Activated naive CD8-positive, alpha-beta T cell treated with anti-CD3 and anti-CD28 coated beads, Interleukin-2, amount 50 U/mL, for 24 hours (primary cell): ENCODE results near the gene DYNC1H1.

Experiments used
- ATAC-seq: fragments of 150-1000 bp; cut with Tn5 transposase; one replicate; pipeline ENCODE4 v1.10.0; 2021
- DNase-seq: peaks from one replicate; pipeline ENCODE4 v3.0.0; 2021
- H3K27ac Mint-ChIP-seq: one replicate; pipeline ENCODE4 v1.8.0; 2021; ENCODE audit warnings: mild to moderate bottlenecking, mixed read lengths
- H3K27me3 Mint-ChIP-seq: one replicate; pipeline ENCODE4 v1.8.0; 2021; ENCODE audit warnings: mixed read lengths
- H3K36me3 Mint-ChIP-seq: one replicate; pipeline ENCODE4 v1.8.0; 2021; ENCODE audit warnings: low read depth, mixed read lengths
- H3K4me1 Mint-ChIP-seq: one replicate; pipeline ENCODE4 v1.8.0; 2021; ENCODE audit warnings: mixed read lengths
- H3K4me3 Mint-ChIP-seq: one replicate; pipeline ENCODE4 v1.8.0; 2021; ENCODE audit warnings: mild to moderate bottlenecking, moderate library complexity, mixed read lengths
- H3K9me3 Mint-ChIP-seq: one replicate; pipeline ENCODE4 v1.8.0; 2021; ENCODE audit warnings: mixed read lengths

The DYNC1H1 gene

DNA sequence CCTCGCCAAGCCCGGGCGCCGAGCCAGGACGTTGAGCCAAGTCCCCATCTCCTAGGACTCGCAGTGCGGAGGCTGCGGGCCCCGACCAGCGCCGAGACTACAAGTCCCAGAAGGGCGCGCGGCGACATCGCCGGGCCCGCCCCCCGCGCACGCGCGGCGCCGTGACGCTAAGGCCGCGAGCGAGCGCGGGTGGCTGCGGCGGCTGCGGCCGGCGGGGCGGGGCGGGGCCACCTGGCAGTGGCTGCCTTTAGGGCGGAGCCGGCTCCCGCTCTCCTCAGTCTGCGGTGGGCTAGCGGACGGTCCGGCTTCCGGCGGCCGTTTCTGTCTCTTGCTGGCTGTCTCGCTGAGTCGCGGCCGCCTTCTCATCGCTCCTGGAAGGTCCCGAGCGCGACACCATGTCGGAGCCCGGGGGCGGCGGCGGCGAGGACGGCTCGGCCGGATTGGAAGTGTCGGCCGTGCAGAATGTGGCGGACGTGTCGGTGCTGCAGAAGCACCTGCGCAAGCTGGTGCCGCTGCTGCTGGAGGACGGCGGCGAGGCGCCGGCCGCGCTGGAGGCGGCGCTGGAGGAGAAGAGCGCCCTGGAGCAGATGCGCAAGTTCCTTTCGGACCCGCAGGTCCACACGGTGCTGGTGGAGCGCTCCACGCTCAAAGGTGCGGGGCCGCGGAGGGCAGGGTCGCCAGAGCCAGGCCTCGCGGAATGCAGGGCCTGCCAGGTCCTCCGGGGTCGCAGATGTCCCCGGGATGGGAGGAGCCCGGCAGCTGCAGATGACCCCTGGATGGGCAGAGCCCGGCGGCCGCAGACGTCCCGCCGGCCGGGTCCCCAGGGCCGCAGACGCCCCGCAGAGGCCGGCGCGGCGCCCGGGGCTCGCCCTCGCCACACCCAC is at the start of gene DYNC1H1:
Gene DYNC1H1, plus strand, starts transcription at position 277 of the 884 bp plus-strand sequence. Its CDS starts 119 bp downstream, at position 396.
- Mint-ChIP-seq H3K27me3 (no peaks in the 10 kb centered on the region), H3K36me3 (peaks cover 10% of the 10 kb centered on the region), H3K4me1 (peaks cover 34% of the 10 kb centered on the region), H3K4me3 (peak within 1 kb of the TSS; percentile 88), H3K27ac (peak within 1 kb of the TSS; percentile 84), H3K9me3 (no peaks in the 10 kb centered on the region)
- DNase-seq (peak; percentile 89), ATAC-seq (peak; percentile 89)

- Mint-ChIP-seq H3K36me3 (peaks cover 14% of the 10 kb centered on the region), H3K27me3 (no peaks in the 10 kb centered on the region), H3K27ac (peak overlapping the region; percentile 30), H3K4me3 (no peak overlapping the region), H3K9me3 (no peaks in the 10 kb centered on the region), H3K4me1 (no peaks in the 10 kb centered on the region)
- ATAC-seq (no peak), DNase-seq (no peak)
Observed at GRCh38 chr14:101915871-101916815, 48.2 kb upstream of the DYNC1H1 start.

GRCh38 chr14:101916816-101917412 is 47.5 kb upstream of the DYNC1H1 start:
- Mint-ChIP-seq H3K36me3 (peaks cover 17% of the 10 kb centered on the region), H3K4me3 (no peak overlapping the region), H3K4me1 (no peaks in the 10 kb centered on the region), H3K27ac (peak overlapping the region; percentile 61), H3K9me3 (no peaks in the 10 kb centered on the region), H3K27me3 (no peaks in the 10 kb centered on the region)
- ATAC-seq, result peak; percentile 24
- DNase-seq, result no peak

DNA sequence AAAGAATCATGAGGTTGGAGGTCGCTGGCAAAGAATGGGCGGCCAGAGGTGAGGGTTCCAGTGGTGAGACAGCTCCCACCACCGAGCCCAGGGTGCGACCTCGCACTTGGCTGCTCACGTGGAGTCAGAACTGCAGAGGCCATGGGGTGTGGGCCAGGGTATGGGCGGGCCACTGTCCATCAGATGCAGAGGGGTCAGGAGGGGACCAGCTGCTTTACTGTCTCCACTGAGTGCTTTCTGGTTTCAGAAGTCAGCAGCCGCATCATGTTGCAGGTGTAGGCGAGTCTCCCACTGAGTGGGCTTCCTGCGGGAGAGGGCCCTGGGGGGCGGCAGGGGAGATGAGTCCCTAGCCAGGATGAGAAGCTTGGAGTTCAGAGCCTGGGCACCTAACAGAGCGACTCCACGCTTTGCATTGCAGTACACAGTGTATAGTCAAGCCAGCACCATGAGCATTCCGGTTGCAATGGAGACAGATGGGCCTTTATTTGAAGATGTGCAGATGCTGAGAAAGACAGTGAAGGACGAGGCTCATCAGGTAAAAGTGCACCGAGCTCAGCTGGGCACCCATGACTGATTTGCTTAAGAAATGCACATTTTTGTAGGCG is 46.9 kb upstream of the DYNC1H1 start:
- Mint-ChIP-seq H3K27ac (peak overlapping the region; percentile 61), H3K36me3 (peaks cover 14% of the 10 kb centered on the region), H3K27me3 (no peaks in the 10 kb centered on the region), H3K4me1 (no peaks in the 10 kb centered on the region), H3K9me3 (no peaks in the 10 kb centered on the region), H3K4me3 (no peak overlapping the region)
- DNase-seq, result no peak
- no peak for ATAC-seq

DNA sequence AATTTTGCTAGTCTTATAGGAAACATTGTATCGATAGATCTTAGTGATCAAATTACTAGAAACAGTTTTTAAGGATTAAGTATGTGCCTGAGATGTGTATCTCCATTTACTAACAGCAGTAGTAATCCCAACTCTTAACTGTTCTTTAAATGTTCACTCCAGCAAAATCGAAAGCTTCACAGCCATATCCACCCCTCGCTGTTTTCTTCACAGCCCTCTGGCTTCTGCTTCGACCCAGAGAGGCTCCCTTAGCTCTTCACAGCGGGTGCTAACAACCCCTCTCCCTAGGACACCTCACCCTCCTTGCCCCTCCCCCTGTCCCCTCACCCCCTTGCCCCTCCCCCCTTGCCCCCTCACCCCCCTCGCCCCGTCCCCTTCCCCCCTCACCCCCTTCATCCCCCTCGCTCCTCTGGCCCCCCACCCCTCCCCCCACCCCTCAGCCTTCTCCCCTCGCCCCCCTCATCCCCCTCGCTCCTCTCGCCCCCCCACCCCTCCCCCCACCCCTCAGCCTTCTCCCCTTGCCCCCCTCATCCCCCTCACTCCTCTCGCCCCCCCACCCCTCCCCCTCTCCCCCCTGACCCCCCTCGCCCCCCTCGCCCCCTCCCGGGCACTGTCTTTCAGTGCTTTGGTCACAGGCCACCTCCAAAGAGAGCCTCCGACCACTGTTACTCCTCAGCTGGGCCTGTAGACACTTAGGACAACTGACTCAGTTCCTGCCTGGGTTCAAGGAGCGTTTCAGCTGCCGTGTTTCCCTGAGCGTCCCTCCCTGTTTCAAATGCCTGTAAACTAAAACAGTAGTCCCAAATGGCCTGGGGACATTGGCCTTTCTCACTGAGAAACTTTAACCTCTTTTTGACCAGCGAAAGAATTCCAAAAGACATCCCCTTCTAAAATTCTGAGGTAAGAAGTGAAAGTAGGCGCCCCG is 46.0 kb upstream of the DYNC1H1 start:
- Mint-ChIP-seq H3K4me3 (no peak overlapping the region), H3K9me3 (no peaks in the 10 kb centered on the region), H3K27me3 (no peaks in the 10 kb centered on the region), H3K4me1 (no peaks in the 10 kb centered on the region), H3K27ac (no peak overlapping the region), H3K36me3 (peaks cover 16% of the 10 kb centered on the region)
- ATAC-seq, result no peak
- DNase-seq, result no peak

DNA sequence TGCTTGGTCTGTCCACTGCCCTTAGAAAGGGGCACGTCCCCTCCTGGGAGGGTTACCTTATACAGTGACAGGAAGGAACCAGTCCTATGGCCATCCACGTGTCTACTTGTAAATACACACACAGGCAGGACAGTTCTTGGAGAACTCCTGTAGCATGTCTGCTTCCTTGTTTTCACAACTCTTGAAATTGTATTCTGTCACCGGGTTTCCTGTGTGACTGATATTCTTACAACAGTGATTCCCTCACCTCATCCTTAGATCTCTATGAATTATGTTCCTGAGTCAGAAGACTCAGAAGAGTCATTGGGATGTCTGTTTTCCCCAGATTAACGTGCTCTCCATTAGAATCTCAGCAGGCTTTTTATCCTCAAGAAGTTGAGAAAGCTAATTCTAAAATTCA is 44.1 kb upstream of the DYNC1H1 start:
- H3K9me3 Mint-ChIP-seq, result no peaks in the 10 kb centered on the region
- H3K27me3 Mint-ChIP-seq, result no peaks in the 10 kb centered on the region
- no peak for DNase-seq
- H3K27ac Mint-ChIP-seq, result peak overlapping the region; percentile 13
- H3K4me3 Mint-ChIP-seq, result no peak overlapping the region
- no peaks in the 10 kb centered on the region for H3K4me1 Mint-ChIP-seq
- ATAC-seq, result no peak
- peaks cover 16% of the 10 kb centered on the region for H3K36me3 Mint-ChIP-seq

DNA sequence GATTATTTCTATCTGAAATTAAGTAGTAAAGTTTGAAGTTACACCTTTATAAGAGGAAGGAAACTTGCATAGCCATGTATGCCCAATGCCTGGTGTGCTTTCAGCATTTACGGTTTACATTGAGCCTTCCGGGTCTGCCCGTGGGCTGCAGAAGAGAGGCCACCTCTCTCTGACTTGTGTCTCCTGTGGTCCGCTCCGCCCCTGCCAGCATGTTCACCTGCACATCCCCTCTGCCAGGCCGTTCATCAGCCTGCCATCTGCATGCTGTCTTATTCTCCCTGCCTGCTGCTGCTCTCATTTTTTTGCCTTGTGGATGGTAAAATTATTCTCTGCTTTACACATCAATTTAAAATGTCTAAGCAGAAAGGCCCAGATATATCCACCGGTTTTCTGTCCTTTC is 41.5 kb upstream of the DYNC1H1 start:
- no peak for DNase-seq
- ATAC-seq, result no peak
- Mint-ChIP-seq H3K4me3 (no peak overlapping the region), H3K36me3 (peaks cover 14% of the 10 kb centered on the region), H3K4me1 (peaks cover 4% of the 10 kb centered on the region), H3K27ac (no peak overlapping the region), H3K9me3 (no peaks in the 10 kb centered on the region), H3K27me3 (no peaks in the 10 kb centered on the region)

DNA sequence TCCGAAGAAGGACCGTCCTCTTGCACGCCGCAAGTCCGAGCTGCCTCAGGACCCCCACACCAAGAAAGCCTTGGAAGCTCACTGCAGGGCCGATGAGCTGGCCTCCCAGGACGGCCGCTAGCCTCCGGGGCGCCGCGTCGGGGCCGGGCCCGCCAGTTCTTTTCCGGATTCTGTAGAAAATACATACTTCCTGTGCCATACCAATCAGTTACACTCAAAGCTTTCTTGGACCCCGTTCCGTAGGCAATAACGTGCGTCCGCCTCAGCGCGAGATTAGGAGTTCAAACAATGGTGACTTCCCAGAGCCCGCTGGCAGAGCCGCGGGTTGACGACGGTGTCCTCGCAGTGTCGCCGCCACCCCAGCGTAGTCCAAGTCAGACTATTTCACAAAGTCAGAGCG is 39.2 kb upstream of the DYNC1H1 start:
- DNase-seq (no peak), ATAC-seq (no peak)
- Mint-ChIP-seq H3K4me1 (peaks cover 10% of the 10 kb centered on the region), H3K27me3 (no peaks in the 10 kb centered on the region), H3K27ac (no peak overlapping the region), H3K9me3 (no peaks in the 10 kb centered on the region), H3K36me3 (peaks cover 14% of the 10 kb centered on the region), H3K4me3 (no peak overlapping the region)

DNA sequence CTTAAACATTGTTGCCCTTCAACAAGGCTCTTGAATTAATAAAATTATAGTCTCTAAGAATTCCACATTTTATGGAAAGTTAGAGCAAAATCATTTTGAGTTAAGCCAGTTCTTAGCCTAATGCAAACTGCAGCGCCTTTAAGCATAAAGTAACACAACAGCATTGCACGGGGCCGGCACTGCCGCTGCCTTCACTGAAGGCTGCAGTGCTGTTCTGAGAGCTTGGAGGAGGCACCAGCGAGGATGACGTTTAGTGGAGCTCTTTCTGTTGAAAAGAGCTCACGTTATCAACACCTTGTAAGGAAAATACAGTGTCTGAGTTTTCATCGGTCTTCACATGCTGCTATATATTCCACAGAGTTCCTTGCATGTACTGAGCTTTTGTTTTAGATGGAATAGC is 38.3 kb upstream of the DYNC1H1 start:
- no peaks in the 10 kb centered on the region for H3K27me3 Mint-ChIP-seq
- ATAC-seq (no peak), DNase-seq (no peak)
- peaks cover 10% of the 10 kb centered on the region for H3K4me1 Mint-ChIP-seq
- H3K36me3 Mint-ChIP-seq, result peaks cover 14% of the 10 kb centered on the region
- no peak overlapping the region for H3K4me3 Mint-ChIP-seq
- no peak overlapping the region for H3K27ac Mint-ChIP-seq
- H3K9me3 Mint-ChIP-seq, result no peaks in the 10 kb centered on the region

DNA sequence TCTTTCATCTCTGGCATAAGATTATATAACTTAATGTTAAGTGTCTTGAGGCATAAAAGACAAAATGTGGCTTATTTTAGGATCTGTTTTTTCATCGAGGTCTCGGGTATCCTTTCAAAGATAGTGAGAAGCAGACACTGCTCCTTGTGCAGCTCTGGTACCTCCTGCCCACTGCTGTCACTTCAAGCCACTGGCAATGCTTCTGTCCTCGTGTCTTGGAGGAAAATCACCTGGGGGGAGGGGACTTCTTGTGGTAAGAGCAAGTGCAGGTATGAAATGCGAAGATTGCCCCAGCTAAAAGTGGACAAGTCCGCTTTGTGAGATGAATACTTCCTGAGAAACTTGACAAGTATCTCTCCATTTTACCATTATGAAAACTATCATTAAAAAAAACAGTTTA is 37.8 kb upstream of the DYNC1H1 start:
- no peaks in the 10 kb centered on the region for H3K9me3 Mint-ChIP-seq
- DNase-seq (no peak), ATAC-seq (no peak)
- H3K36me3 Mint-ChIP-seq, result peaks cover 12% of the 10 kb centered on the region
- no peaks in the 10 kb centered on the region for H3K27me3 Mint-ChIP-seq
- H3K4me1 Mint-ChIP-seq, result peaks cover 10% of the 10 kb centered on the region
- peak overlapping the region; percentile 60 for H3K27ac Mint-ChIP-seq
- H3K4me3 Mint-ChIP-seq, result no peak overlapping the region

DNA sequence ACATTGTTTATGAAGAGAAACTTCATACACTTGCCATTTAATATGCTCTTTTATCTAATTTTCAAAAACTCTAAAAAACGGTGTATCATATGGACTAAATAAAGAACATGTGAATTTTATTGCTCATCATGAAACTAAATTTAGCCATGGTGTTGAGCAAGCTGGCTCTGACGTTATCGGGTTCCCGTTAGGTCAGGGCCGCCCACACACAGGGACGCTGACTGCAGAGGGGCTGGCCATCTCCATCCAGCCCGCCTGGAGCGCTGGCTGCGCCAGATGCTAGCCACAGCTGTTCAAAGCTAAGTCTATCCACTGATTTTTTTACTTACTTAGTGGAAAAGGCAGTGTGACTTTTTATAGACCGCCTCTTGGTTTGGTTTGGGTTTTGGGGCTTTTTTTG is 36.5 kb upstream of the DYNC1H1 start:
- peak; percentile 59 for ATAC-seq
- H3K27me3 Mint-ChIP-seq, result no peaks in the 10 kb centered on the region
- H3K9me3 Mint-ChIP-seq, result no peaks in the 10 kb centered on the region
- peaks cover 8% of the 10 kb centered on the region for H3K36me3 Mint-ChIP-seq
- H3K4me1 Mint-ChIP-seq, result peaks cover 10% of the 10 kb centered on the region
- no peak overlapping the region for H3K27ac Mint-ChIP-seq
- H3K4me3 Mint-ChIP-seq, result no peak overlapping the region
- DNase-seq, result peak; percentile 35

- no peak for ATAC-seq
- H3K9me3 Mint-ChIP-seq, result no peaks in the 10 kb centered on the region
- DNase-seq, result no peak
Observed at GRCh38 chr14:101928415-101928841, 35.9 kb upstream of the DYNC1H1 start.

DNA sequence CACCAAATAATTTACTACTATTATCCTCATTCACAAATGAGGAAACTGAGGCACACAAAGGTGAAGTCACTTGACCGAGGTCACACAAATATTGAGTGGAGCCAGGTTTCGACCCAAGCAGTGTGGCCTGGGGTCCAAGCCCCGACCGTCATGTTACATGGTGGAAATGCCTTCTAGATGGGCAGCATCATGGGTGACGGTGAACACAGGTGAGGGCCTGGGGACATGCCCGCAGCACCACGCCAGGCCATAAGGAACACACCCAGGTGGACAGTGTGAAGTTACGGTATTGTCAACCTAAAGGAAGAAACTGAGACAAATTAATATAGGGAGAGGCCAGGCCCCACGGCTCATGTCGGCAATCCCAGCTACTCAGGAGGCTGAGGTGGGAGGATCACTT is 35.3 kb upstream of the DYNC1H1 start:
- Mint-ChIP-seq H3K4me1 (peaks cover 10% of the 10 kb centered on the region), H3K36me3 (peaks cover 6% of the 10 kb centered on the region), H3K9me3 (no peaks in the 10 kb centered on the region), H3K27ac (no peak overlapping the region), H3K4me3 (no peak overlapping the region), H3K27me3 (no peaks in the 10 kb centered on the region)
- no peak for DNase-seq
- ATAC-seq, result no peak

More at GRCh38 chr14:101928415-101928841, 35.9 kb upstream of the DYNC1H1 start:
- Mint-ChIP-seq H3K27ac (no peak overlapping the region), H3K36me3 (peaks cover 6% of the 10 kb centered on the region), H3K4me3 (no peak overlapping the region), H3K4me1 (peaks cover 10% of the 10 kb centered on the region), H3K27me3 (no peaks in the 10 kb centered on the region)
